Lung (tissue), 12 donors: ENCODE data around the gene SARDH. TPM values are rescaled to one million over a fixed set of nuclear protein-coding genes. Genes with fewer than 3 reads are reported as not detected.

Source experiments
- ATAC-seq: fragments of 200-7000 bp; cut with Tn5 transposase; one replicate; pipeline ENCODE4 v1.9.1; 2020; ENCODE audit warnings: moderate number of reproducible peaks; ENCODE audit not compliant: insufficient read depth, low FRiP score
- DNase-seq, 3 donors: peaks; one replicate each; pipeline ENCODE4 v3.0.0-alpha.2; 2013 to 2017
- H3K27ac ChIP-seq, 2 donors: one replicate each; pipeline ENCODE4 v1.5.1; 2013; ENCODE audit warnings: mild to moderate bottlenecking in 2 of 2, moderate library complexity in 2 of 2, control low read depth in 1 of 2, inconsistent platforms in 1 of 2, low read depth in 1 of 2, low read length in 1 of 2
- H3K27me3 ChIP-seq, 3 donors: one replicate each; pipeline ENCODE4 v1.5.1; 2013; ENCODE audit warnings: low read length in 2 of 3; ENCODE audit not compliant: control insufficient read depth in 3 of 3, insufficient read depth in 3 of 3
- H3K36me3 ChIP-seq, 4 donors: one replicate each; pipeline ENCODE4 v1.5.1; 2013; ENCODE audit warnings: low read length in 4 of 4, mild to moderate bottlenecking in 1 of 4, moderate library complexity in 1 of 4; ENCODE audit not compliant: control insufficient read depth in 4 of 4, insufficient read depth in 4 of 4
- H3K4me1 ChIP-seq, 5 donors: one replicate each; pipeline ENCODE4 v1.5.1; 2013; ENCODE audit warnings: low read length in 5 of 5, mild to moderate bottlenecking in 2 of 5, moderate library complexity in 1 of 5; ENCODE audit not compliant: control insufficient read depth in 5 of 5, insufficient read depth in 5 of 5
- H3K4me3 ChIP-seq: one replicate; pipeline ENCODE4 v1.5.1; 2013; ENCODE audit warnings: mild to moderate bottlenecking, control low read depth, moderate library complexity
- H3K9ac ChIP-seq, 2 donors: one replicate each; pipeline ENCODE4 v1.5.1; 2013; ENCODE audit warnings: low read length in 2 of 2, control low read depth in 1 of 2; ENCODE audit not compliant: insufficient read depth in 1 of 2
- H3K9me3 ChIP-seq, 4 donors: one replicate each; pipeline ENCODE4 v1.5.1; 2013; ENCODE audit warnings: low read length in 3 of 4, mild to moderate bottlenecking in 1 of 4, moderate library complexity in 1 of 4; ENCODE audit not compliant: control insufficient read depth in 4 of 4, insufficient read depth in 3 of 4
- CTCF ChIP-seq: IDR thresholded peaks from 2 replicates; pipeline ENCODE4 v1.5.1; 2012; ENCODE audit warnings: mild to moderate bottlenecking; ENCODE audit errors: control extremely low read depth, extremely low read depth
- WGBS, 2 donors: extraction: QIAGEN DNeasy Blood & Tissue Kit; methylation state at CpG; one replicate each; pipeline ENCODE4 v1.1.7; 2013; 5-methylcytosine and 5-hydroxymethylcytosine counted together
- polyA plus RNA-seq, 2 donors: library from polyadenylated mRNA; stranded (reverse); fragments of 200-250 nt; gene quantifications; one replicate each; pipeline ENCODE4 v1.2.1, GENCODE V29; 2013
- total RNA-seq, 2 donors: library from RNA; depleted of rRNA in 1 of 2; stranded (reverse); fragments of >200 nt in 1 of 2; gene quantifications; one replicate each; pipeline ENCODE4 v1.2.1, GENCODE V29; 2014 to 2021
- donor health status: control.
- donor health status: control.
- donor health status: Bipolar disorder and iron deficiency.
- donor health status: healthy.
- donor health status: DM: yes; HTN: yes; CAD: no.

SARDH gene
- total and polyA plus RNA-seq, 4 donors, result 1.8 to 8.4 (median 4.7) TPM

DNA sequence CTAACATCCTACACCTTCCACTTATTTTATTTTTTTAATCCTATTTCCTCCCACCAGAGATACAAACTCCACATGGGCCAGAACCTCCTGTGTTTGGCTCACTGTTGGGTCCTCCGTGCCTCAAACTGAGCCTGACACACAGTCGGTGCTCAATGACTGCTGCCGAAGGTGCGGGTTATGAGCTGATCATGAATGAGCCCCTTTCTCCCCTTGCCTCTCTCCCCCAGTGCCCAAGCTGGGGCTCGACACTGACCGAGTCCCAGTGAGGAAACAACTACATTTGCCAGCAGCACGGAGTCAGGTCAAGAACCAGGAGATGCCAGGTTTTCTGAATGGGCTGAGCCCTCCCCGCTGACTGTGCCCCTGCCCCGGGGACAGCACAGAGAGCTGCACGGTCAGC lies 45.0 kb downstream of the SARDH start:
- ATAC-seq, result no peak
- TF ChIP-seq CTCF, result no peak
- DNase-seq, result no peak
- 93 to 95% methylated on average over 10 of the region's 10 CpGs for WGBS, 2 donors
- Histone ChIP-seq H3K27ac (no peak overlapping the region), H3K36me3 (peaks cover 0 to 7% (median 3%) of the 10 kb centered on the region in 4 donors), H3K4me1 (peaks cover 0 to 28% (median 0%) of the 10 kb centered on the region in 5 donors), H3K9ac (no peak overlapping the region), H3K9me3 (no peaks in the 10 kb centered on the region), H3K4me3 (no peak overlapping the region), H3K27me3 (no peaks in the 10 kb centered on the region)

DNA sequence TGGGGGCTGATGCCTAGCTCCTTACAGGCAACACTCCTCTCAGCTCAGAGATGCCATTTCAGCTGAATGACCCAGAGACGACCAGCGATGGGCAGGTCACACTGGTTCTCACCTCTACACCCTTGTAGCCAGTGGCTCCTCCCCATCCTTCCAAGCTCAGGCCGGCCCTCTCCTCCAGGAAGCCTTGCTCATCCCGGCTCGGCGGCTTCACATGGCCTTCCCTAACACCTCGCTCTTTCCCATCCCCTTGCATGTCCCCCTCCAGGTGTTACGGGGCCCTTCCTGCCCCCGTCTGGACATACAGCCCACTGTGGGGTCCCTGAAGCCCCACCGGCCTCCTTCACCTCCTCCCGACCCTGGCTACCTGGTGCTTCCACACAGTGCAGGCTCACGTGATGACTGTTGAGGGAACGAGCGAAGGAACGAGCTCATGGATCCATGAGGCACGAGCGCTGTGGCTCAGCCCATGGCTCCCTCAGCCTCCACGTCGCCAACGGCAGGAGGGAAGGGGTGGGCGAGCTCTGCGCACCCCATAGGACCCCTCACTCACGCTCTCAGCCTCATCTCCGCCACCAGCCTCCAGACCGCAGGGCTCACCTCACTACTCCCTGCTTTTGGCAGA lies 45.7 kb downstream of the SARDH start:
- 93 to 96% methylated on average over 22 to 25 of the region's 25 CpGs for WGBS, 2 donors
- Histone ChIP-seq H3K9ac (no peak overlapping the region), H3K27ac (no peak overlapping the region), H3K9me3 (no peaks in the 10 kb centered on the region), H3K4me3 (no peak overlapping the region), H3K36me3 (peaks cover 0 to 7% (median 3%) of the 10 kb centered on the region in 4 donors), H3K27me3 (no peaks in the 10 kb centered on the region), H3K4me1 (peaks cover 0 to 28% (median 0%) of the 10 kb centered on the region in 5 donors)
- DNase-seq (no peak), ATAC-seq (no peak)
- no peak for TF ChIP-seq CTCF

GRCh38 chr9:133691626-133692363 lies 46.4 kb downstream of the SARDH start:
- Histone ChIP-seq H3K4me1 (peaks cover 0 to 28% (median 0%) of the 10 kb centered on the region in 5 donors), H3K36me3 (peaks cover 0 to 7% (median 3%) of the 10 kb centered on the region in 4 donors), H3K9me3 (no peaks in the 10 kb centered on the region), H3K4me3 (no peak overlapping the region), H3K27me3 (no peaks in the 10 kb centered on the region), H3K9ac (no peak overlapping the region), H3K27ac (no peak overlapping the region)
- DNase-seq, result no peak
- no peak for TF ChIP-seq CTCF
- 93 to 94% methylated on average over 19 of the region's 19 CpGs for WGBS, 2 donors
- no peak for ATAC-seq
